Effector memory CD4-positive, alpha-beta T cell (primary cell): ENCODE measurements around the gene KIF20B.
"Not testable (repeated sequence)": the region's sequence is repeated elsewhere in the genome, so short reads cannot be mapped to it uniquely, and the experiment has no call there.

Experiments used
- DNase-seq, 3 donors: peaks; one replicate each; pipeline ENCODE4 v3.0.0-alpha.2; 2020
- H3K27ac ChIP-seq: 2 replicates; pipeline ENCODE4 v1.7.0; 2013; ENCODE audit warnings: mild to moderate bottlenecking, low read length, moderate library complexity; ENCODE audit not compliant: insufficient read depth, poor library complexity, severe bottlenecking
- H3K27me3 ChIP-seq: replicated peaks from 2 replicates; pipeline ENCODE4 v1.7.0; 2013; ENCODE audit warnings: mild to moderate bottlenecking, low read length; ENCODE audit not compliant: insufficient read depth, control insufficient read depth, poor library complexity, severe bottlenecking
- H3K36me3 ChIP-seq: 2 replicates; pipeline ENCODE4 v1.7.0; 2013; ENCODE audit warnings: mild to moderate bottlenecking, low read length, moderate library complexity; ENCODE audit not compliant: control insufficient read depth, insufficient read depth
- H3K4me1 ChIP-seq: 2 replicates; pipeline ENCODE4 v1.7.0; 2013; ENCODE audit warnings: low read length, mild to moderate bottlenecking; ENCODE audit not compliant: control insufficient read depth, insufficient read depth, poor library complexity, severe bottlenecking
- H3K4me3 ChIP-seq: 2 replicates; pipeline ENCODE4 v1.7.0; 2013; ENCODE audit warnings: low read length, low read depth, mild to moderate bottlenecking; ENCODE audit not compliant: insufficient read depth, poor library complexity, severe bottlenecking
- H3K9me3 ChIP-seq: 2 replicates; pipeline ENCODE4 v1.7.0; 2013; ENCODE audit warnings: mild to moderate bottlenecking, low read length, moderate library complexity; ENCODE audit not compliant: control insufficient read depth

The KIF20B gene

GRCh38 chr10:89819008-89819407, 117.6 kb downstream of the KIF20B start:
- not testable (repeated sequence) for H3K27ac ChIP-seq, H3K27me3 ChIP-seq, H3K4me3 ChIP-seq, H3K4me1 ChIP-seq, H3K9me3 ChIP-seq, H3K36me3 ChIP-seq, DNase-seq
